ENCODE results near the gene PHF20. TPM values are rescaled to one million over a fixed set of nuclear protein-coding genes. Genes with fewer than 3 reads are reported as not detected.
"Not testable (repeated sequence)": the region's sequence is repeated elsewhere in the genome, so short reads cannot be mapped to it uniquely, and the experiment has no call there.

PHF20 gene
- polyA plus RNA-seq, 5 donors = 31.2 to 52.6 (median 41.9) TPM

DNA sequence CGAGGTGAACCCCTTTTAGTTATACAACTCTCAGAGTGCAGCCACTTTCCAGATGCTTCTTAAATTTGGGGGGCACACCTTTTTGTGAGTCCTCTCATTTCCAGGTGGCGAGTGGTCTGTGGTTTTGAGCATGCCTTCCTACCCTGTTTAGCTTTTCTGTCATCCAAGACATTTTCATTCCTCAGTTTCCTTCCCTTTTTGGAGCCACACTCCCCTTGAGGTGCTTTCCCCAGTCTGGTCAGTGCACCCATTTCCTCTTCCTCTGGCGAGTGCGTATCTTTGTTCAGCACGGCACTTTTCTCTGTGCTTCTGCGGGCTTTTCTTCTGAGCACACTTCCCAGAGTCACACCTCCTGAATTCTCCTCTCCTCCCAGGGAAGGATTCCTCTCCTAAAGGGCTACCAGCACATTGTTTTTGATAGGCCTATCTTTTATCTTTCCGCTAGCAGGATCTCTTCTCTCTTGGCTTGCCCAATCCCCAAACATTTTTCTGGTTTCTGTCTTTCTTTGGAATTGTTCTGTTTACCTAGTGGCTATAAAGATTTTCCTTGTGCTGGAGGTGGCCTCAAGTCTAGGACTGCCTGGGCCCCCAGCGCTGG, 1.4 kb downstream of the PHF20 start:
- no peak for DNase-seq

DNA sequence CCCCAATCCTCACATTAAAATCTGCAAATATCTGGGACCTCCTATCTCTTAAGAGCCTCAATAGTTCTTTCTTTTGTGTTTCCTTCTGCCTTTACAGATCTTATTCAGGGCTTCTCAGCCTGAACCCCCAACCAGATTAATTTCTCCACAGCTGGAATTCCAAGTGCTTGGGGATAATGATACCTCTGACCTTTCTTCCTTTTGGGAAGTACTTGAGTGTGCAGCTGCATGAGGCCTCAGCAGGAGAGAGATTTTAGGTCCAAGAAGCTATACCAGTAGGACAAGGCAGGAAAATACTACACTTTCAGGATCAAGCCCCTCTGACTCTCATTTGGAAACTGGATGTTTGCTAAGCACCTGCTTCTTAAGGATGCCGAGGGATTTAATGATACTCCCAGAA, 2.6 kb downstream of the PHF20 start:
- DNase-seq = no peak

DNA sequence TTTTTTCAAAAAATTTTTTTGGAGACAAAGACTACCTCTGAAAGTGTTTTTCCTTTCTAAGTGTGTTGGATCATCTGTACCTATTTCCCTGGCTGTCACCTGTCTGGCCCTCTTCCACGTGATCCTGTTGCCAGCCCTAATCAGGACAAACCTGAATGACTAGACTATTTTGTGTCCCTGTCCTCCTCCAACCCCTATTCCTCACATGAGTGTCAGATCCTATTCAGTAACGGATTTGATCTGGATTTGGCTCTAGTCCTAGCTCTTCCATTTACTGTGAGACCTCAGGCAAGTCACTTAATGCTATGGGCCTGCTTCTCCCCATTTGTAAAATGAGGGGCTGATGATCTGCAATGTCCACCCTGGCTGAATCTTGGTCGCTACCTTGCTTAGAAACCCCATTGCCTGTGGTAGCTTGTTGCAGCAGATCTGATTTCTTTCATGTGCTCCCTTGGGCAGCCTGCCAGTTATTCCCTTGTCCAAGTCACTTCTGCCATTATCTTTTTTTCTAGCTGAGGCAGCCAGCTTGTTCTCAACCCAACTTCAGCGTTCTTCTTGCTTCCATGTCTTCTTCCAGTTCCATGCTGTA, 4.8 kb downstream of the PHF20 start:
- DNase-seq = peak in 1 of 2 donors; percentile 42

DNA sequence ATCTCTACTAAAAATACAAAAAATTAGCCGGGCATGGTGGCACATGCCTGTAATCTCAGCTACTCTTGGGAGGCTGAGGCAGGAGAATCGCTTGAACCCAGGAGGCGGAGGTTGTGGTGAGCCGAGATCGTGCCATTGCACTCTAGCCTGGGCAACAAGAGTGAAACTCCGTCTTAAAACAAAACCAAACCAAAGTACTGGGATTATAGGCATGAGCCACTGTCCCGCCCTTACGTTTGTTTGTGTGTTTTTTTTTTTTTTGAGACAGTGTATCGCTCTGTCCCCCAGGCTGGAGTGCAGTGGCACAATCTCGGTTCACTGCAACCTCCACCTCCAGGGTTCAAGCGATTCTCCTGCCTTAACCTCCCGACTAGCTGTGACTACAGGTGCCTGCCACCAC, 12.0 kb downstream of the PHF20 start:
- DNase-seq = not testable (repeated sequence)

DNA sequence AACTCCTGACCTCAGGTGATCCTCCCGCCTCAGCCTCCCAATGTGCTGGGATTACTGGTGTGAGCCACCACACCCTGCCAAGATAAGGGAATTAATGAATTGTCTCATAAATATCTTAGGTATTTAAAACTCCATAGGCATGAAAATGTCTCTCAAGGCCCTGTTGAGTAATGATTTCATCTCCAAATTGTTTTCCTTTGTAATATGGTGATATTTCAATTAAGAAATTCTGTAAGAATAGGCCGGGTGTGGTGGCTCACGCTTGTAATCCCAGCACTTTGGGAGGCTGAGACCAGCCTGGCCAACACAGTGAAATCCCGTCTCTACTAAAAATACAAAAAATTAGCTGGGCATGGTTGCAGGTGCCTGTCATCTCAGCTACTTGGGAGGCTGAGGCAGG, 13.7 kb downstream of the PHF20 start:
- DNase-seq = not testable (repeated sequence)

DNA sequence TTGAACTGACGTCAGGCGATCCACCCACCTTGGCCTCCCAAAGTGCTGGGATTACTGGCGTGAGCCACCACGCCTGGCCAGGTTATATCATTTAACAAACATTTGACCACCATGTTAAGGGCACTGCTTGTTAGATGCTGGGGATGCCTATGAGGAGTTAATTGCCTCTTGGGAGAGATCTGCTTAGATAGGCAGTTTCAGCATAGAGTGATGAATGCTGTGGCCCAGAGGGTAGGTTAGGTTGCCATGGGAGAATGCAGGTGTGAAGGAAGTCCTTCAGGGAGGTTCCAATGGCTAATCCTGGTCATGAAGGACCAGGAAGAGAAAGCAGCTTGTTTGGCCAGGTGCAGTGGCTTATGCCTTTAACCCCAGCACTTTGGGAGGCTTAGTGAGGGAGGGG, 17.0 kb downstream of the PHF20 start:
- no peak for DNase-seq

DNA sequence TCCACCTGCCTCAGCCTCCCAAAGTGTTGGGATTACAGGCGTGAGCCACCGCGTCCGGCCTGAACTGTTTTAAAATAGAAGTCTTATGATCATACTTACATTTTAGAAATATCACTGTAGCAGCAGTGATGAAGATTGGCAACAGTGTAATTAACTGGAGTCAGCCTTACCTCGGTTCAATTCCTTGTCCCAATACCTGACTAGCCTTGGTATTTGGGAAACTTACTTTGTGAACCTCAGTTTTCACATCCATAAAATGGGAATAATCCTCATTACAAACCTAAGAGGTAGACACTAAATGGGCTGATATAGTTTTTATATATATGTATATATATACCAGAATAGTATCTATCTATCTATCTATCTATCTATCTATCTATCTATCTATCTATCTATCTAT, 19.3 kb downstream of the PHF20 start:
- no peak for DNase-seq

DNA sequence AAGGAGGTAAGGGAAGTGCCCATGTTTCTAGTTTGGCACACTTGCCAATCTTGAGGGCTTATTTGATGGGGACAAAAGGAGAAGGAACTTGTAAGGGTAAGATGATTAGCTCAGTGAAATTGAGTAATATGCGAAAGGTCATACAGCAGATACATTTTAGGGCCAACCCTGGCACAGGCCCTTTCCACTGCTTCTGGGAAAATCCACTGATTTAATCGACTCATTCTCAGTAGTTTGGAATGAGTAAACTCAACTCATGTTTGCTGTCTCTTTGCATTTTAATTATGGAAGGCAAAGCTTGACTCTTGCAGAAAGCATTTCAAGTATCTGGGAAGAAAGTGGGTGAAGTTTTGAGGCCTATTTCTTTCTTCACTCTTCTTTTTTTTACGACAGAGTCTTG, 20.0 kb downstream of the PHF20 start:
- DNase-seq = no peak

DNA sequence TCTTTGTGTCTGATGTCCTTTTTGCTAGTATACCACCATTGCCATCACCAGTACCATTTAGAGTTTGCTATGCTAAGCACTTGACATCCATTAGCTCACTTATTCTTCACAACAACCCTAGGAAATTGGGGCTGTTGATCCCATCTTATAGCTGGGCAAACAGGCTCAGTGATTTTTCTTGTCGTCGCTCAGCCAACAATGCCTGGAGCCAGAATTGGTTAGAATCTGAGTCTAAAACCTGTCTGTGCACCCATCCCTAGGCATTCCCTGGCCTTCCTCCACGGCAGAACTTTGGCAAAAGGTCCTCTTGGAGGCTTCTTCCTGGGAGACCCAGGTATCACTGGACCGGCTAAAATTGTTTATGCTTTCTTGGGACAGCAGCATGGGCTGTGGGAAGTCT, 20.9 kb downstream of the PHF20 start:
- no peak for DNase-seq

DNA sequence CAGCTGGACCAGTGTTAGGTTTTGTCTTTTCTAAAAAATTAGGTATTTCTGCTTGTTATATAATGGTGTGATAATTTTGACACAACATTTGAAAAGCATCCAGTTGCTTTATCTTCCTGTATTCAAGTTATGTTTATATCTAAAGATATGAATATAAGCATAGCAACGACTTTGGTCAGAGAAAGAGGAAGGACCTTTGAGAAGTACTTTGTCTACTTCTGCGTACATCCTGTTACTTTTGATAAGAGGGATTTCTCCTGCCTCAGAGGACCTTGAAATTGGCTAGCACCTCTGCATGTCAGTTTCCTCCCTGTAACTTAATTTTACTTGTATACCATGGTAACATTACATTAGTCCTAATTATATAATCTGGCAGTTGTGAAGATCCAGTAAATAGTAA, 24.8 kb downstream of the PHF20 start:
- no peak for DNase-seq

DNA sequence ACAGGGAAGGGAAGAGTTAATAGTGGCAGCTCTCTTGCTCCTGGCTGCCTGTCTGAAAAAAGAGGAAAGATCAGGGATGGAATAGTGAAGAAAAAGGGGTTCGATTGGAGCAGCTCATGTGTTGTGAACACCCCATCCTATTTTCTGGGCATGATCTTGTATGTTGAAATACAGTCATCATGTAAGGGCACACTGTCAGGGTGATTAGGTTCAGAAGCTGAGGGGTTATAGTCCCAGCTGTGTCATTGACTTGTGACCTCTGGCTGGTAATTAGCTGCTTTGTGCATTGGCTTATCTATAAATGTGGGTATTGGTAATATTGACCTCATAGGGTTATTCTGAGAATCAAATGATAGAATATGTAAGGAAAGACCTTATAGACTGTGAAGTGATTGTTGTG, 30.1 kb downstream of the PHF20 start:
- DNase-seq = no peak

DNA sequence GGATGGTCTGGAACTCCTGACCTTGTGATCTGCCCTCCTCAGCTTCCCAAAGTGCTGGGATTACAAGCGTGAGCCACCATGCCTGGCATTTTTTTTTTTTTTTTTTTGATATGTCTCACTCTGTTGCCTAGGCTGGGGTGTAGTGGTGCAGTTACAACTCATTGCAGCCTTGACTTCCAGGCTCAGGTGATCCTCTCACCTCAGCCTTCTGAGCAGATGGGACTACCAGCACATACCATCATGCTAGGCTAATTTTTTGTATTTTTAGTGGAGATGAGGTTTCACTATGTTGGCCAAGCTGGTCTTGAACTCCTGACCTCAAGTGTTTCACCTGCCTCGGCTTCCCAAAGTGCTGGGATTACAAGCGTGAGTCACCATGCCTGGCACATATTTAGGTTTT, 34.3 kb downstream of the PHF20 start:
- no peak for DNase-seq

DNA sequence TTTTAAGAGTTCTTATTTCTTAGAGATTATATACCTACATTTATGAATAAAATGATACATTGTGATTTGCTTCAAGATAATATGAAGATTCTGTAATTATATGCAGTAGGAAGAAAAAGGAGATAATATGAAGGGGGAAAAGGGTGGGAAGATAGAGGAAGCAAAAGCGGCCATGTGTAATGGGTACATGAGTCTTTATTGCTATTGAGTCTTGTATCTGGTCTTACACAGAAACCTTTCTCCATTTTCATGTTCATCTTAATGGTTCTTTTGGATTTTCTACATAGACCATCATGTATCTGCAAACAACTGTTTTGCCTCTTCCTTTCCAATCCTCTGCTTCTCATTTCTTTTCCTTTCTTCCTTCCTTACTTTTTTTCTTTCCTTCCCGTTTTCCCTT, 36.1 kb downstream of the PHF20 start:
- no peak for DNase-seq

DNA sequence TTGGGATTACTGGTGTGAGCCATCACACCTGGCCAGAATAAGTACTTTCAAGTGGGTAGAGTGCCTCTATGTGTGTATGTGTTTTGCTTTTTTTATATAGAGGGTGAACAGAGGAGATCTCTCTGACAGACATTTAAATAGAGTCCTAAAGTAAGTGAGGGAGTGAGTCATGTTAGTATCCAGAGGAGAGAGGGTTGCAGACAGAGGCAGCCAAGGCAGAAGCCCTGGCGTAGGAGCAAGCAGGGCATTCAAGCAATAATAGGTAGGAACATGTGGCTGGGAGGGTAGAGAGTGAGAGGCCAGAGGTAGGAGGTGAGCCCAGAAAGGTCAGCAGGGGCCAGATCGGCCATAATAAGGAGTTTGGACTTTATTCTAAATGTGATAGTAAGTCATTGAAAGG, 48.9 kb downstream of the PHF20 start:
- no peak for DNase-seq

DNA sequence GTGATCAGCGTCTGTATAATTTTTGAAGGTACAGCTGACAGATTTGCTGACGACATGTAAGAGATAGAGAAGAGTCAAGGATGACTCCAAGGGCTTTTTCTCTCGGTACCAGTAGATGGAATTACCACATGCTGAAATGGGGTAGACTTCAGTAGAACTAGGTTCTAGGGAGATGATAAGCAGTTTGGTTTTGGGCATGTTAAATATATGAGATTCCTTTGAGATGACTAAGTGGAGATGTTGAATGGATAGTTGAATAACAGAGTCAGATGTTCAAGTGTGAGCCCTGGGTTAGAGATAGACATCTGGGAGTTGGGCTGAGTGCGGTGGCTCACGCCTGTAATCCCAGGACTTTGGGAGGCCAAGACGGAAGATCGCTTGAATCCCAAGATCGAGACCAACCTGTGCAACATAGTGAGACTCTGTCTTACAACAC, 50.0 kb downstream of the PHF20 start:
- no peak for DNase-seq

DNA sequence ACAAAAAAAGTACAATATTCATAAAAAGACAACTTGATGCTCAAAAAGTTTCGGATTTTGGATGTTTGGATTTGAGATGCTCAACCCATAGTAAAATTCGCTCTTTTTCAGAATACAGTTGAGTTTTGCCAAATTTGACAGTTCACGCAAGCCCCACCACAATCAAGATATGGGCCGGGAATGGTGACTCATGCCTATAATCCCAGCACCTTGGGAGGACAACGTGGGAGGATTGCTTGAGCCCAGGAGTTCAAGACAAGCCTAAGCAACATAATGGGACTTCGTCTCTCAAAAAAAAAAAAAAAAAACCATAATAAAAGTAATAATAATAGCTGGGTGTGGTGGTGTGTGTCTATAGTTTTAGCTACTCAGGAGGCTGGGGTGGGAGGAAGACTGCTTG, 51.3 kb downstream of the PHF20 start:
- DNase-seq = no peak

DNA sequence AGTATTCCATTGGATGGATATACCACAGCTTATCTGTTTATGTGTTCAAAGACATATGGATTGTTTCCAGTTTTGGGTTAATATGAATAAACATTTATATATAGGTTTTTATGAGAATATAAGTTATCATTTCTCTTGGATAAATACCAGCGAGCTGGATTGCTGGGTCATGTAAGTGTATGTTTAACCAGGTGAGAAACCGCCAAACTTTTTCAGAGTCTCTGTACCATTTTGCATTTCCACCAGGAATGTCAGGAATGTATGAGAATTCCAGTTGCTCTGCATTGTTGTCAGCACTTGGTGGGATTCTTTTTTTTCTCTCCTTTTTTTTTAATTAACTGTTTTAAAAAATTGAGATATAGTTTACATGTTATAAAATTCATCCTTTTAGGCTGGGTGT, 52.1 kb downstream of the PHF20 start:
- no peak for DNase-seq

DNA sequence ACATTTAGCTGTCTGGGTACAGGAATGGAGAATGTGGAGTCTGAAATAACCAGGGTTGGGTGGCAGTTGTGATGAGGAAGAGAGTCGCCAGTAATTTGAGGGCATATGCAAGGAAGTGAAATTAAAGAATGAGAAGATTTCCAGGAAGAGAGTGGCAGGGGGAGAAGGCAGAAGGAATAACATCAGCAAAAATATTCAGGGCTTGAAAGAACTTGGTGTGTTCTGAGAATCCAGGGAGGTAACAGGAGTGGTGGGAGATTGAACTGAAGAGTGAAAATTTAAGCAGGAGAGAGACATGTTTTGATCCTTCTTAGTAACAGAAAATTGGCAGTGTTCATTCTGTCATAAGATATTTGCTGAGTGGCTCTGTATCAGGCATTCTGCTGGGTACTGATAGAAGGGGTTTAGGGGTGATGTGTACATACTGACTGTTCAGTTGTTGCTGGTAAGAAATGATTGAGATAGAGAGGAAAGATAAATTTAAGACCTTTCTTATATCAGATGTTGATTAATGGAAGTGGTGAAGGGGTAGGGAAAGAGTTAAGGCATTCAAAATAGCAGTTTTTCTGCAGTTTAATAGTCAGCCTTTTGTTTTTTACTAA, 54.7 kb downstream of the PHF20 start:
- no peak for DNase-seq

DNA sequence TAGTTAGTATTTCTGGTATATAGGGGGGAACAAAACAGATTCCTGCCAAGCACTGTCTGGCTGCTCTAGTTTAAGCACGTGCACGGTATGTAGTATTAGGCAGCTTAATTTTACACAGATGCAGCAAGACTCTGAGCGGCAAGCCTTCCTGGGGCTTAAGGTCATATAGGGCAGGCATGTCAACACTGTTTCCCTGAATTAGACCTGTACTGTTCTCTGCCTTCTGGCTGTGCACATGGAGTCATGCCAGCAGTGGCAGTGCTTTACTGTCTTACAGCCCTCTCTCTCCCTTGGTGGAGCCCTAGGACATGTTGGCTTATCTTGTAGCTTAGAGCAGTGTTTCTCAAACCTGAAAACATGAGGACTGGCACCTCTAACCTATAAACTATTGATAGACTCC, 56.6 kb downstream of the PHF20 start:
- no peak for DNase-seq

DNA sequence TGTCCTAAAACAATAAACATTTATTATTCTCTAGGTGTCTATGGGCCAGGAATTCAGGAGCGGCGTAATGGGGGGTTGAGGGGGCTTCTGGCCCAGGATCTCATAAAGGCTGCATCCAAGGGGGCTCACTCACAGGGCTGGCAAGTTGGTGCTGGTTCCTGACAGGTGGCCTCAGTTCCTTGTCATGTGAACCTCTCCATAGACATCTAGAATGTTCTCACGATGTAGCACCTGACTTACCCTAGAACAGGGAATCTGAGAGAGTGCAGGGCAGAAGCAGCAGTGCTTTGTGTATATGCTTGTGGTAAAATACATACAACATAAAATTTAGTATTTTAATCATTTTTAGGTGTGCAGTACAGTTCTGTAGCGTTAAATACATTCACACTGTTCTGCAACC, 57.1 kb downstream of the PHF20 start:
- no peak for DNase-seq

DNA sequence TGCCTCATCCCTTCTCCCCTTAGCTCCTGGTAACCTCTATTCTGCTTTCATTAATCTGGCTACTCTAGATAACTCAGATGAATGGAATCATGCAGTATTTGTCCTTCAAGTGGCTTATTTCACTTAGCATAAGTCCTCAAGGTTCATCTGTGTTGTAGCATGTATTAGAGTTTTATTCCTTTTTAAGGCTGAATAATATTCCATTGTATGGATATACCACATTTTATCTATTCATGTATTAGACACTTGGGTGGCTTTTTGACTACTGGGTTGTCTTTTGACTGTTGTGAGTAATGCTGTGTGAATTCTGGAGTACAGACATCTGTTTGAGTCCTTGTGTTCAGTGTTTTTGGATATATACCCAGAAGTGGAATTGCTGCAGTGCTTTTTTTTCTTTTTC, 58.4 kb downstream of the PHF20 start:
- no peak for DNase-seq

DNA sequence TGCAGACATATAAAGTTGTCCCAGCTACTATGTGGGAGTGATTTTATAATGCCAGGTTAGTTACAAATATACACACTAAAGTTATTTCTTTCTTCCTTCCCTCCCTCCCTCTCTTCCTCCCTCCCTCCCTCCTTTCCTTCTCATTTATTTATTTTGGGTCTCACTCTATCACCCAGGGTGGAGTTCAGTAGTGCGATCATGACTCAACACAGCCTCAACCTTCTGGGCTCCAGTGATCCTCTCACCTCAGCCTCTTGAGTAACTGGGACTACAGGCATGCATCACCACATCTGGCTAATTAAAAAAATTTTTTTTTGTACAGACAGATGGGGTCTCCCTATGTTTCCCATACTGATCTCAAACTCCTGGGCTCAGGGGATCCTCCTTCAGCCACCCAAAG, 59.2 kb downstream of the PHF20 start:
- no peak for DNase-seq

DNA sequence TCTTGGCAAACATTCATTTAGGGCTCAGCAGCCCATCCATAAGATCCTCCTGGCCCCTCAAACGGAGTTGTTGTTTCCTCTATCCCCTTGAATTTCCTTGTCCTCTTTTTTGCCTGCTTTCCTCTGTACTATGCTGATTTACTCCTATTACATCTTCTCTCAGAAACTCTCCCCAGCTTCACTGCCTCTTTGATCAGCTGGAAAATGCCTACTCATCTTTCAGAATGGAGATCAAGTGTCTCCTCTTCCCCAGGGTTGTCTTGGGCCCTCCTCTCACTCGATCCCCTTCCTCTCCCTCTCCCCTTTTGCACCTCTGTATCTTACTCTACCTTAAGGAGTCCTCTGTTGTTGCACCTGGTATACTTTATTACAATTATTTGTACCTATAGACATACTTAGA, 60.2 kb downstream of the PHF20 start:
- DNase-seq = no peak

DNA sequence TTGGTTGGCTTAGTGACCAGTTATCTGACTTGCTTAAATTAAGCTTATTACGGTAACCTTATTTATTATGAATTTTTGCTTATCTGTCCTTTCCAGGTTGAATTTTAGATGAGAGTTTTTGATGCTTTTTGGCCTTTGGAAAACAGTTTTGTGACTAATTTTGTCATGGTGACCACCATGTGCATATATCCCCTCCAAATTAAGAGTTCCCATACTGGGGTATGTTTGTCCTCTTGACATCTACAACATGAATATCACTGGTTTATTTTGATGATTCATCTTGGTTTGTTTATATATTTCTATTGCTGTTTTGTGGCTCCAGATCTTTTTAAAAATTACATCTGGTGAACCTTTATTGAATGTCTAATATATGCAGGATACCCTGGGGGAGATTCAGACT, 61.4 kb downstream of the PHF20 start:
- DNase-seq = no peak

Data from right lung (tissue), 5 donors.